ENCODE measurements around the gene LDLRAD1.

The LDLRAD1 gene

GRCh38 chr1:54053745-54054437 lies 35.9 kb upstream of the LDLRAD1 start:
- Histone ChIP-seq H3K9ac (ENCODE audit: low read depth, low read length) (peak overlapping the region; percentile 64), H3K79me2 (ENCODE audit: insufficient read depth, low read length) (peaks cover 57% of the 10 kb centered on the region), H3K27ac (ENCODE audit: low read length) (peak overlapping the region; percentile 77), H3K36me3 (ENCODE audit: insufficient read depth, low read length) (peaks cover 7% of the 10 kb centered on the region), H4K20me1 (ENCODE audit: insufficient read depth, low read length) (peaks cover 5% of the 10 kb centered on the region; the same call in 1 of the 2 replicates), H2AFZ (ENCODE audit: low read depth, low read length) (peak overlapping the region; percentile 86), H3K4me1 (ENCODE audit: insufficient read depth, low read length) (peaks cover 36% of the 10 kb centered on the region), H3K9me3 (ENCODE audit: insufficient read depth, low read length, severe bottlenecking) (no peaks in the 10 kb centered on the region), H3K4me2 (ENCODE audit: insufficient read depth, low read length) (peak overlapping the region; percentile 73), H3K4me3 (ENCODE audit: low read depth in 1 of 2, low read length in 2 of 2) (peak overlapping the region; percentile 32 to 97; a peak in 3 of 4 replicates), H3K27me3 (ENCODE audit: insufficient read depth, low read length, poor library complexity) (no peaks in the 10 kb centered on the region)
- ATAC-seq (ENCODE audit: insufficient read depth, low read depth) (peak; percentile 6; the same call in 2 of the 3 replicates), DNase-seq (no peak)
- no peak for TF ChIP-seq EZH2 (IDR thresholded peaks at IDR 0.05; ENCODE audit: borderline replicate concordance, low read depth, low read length, severe bottlenecking)
- TF ChIP-seq CTCF (IDR thresholded peaks at IDR 0.05; ENCODE audit: borderline replicate concordance, extremely low read depth, low read length, poor library complexity, severe bottlenecking) = no peak

GRCh38 chr1:54052934-54053744 lies 35.2 kb upstream of the LDLRAD1 start, which contains the start of the genes TCEANC2 and TMEM59:
Gene TCEANC2 (plus strand): TSS chr1:54053608. CDS start chr1:54054423, 815 bp downstream.
Gene TMEM59 (minus strand): TSS chr1:54053204. CDS start chr1:54053188, 16 bp downstream.
- H3K4me1 ChIP-seq (ENCODE audit: insufficient read depth, low read length) = peaks cover 36% of the 10 kb centered on the region
- H3K27ac ChIP-seq (ENCODE audit: low read length) = peak within 1 kb of the TSS; percentile 95
- no peaks in the 10 kb centered on the region for H3K9me3 ChIP-seq (ENCODE audit: insufficient read depth, low read length, severe bottlenecking)
- ATAC-seq (ENCODE audit: insufficient read depth, low read depth) (peak; percentile 93), DNase-seq (peak; percentile 99)
- peaks cover 65% of the 10 kb centered on the region for H3K79me2 ChIP-seq (ENCODE audit: insufficient read depth, low read length)
- TF ChIP-seq CTCF (IDR thresholded peaks at IDR 0.05; ENCODE audit: borderline replicate concordance, extremely low read depth, low read length, poor library complexity, severe bottlenecking) (no peak), EZH2 (IDR thresholded peaks at IDR 0.05; ENCODE audit: borderline replicate concordance, low read depth, low read length, severe bottlenecking) (no peak)
- peak within 1 kb of the TSS; percentile 74 for H3K4me2 ChIP-seq (ENCODE audit: insufficient read depth, low read length)
- H3K4me3 ChIP-seq (ENCODE audit: low read depth in 1 of 2, low read length in 2 of 2) = peak within 1 kb of the TSS; percentile 67 to 97
- peaks cover 4% of the 10 kb centered on the region for H3K36me3 ChIP-seq (ENCODE audit: insufficient read depth, low read length)
- H4K20me1 ChIP-seq (ENCODE audit: insufficient read depth, low read length) = peaks cover 7% of the 10 kb centered on the region; the same call in 1 of the 2 replicates
- H3K27me3 ChIP-seq (ENCODE audit: insufficient read depth, low read length, poor library complexity) = no peaks in the 10 kb centered on the region
- H3K9ac ChIP-seq (ENCODE audit: low read depth, low read length) = peak within 1 kb of the TSS; percentile 64
- H2AFZ ChIP-seq (ENCODE audit: low read depth, low read length) = peak within 1 kb of the TSS; percentile 97

GRCh38 chr1:54052431-54052933 lies 34.5 kb upstream of the LDLRAD1 start:
- Histone ChIP-seq H3K36me3 (ENCODE audit: insufficient read depth, low read length) (peaks cover 3% of the 10 kb centered on the region; the same call in 1 of the 2 replicates), H2AFZ (ENCODE audit: low read depth, low read length) (peak overlapping the region; percentile 97), H3K9ac (ENCODE audit: low read depth, low read length) (peak overlapping the region; percentile 64), H3K79me2 (ENCODE audit: insufficient read depth, low read length) (peaks cover 71% of the 10 kb centered on the region), H4K20me1 (ENCODE audit: insufficient read depth, low read length) (peaks cover 11% of the 10 kb centered on the region), H3K4me1 (ENCODE audit: insufficient read depth, low read length) (peaks cover 38% of the 10 kb centered on the region), H3K4me3 (ENCODE audit: low read depth in 1 of 2, low read length in 2 of 2) (peak overlapping the region; percentile 67 to 97), H3K9me3 (ENCODE audit: insufficient read depth, low read length, severe bottlenecking) (no peaks in the 10 kb centered on the region), H3K27ac (ENCODE audit: low read length) (peak overlapping the region; percentile 95), H3K27me3 (ENCODE audit: insufficient read depth, low read length, poor library complexity) (no peaks in the 10 kb centered on the region), H3K4me2 (ENCODE audit: insufficient read depth, low read length) (peak overlapping the region; percentile 74)
- DNase-seq = peak; percentile 43
- ATAC-seq (ENCODE audit: insufficient read depth, low read depth) = peak; percentile 8
- TF ChIP-seq CTCF (IDR thresholded peaks at IDR 0.05; ENCODE audit: borderline replicate concordance, extremely low read depth, low read length, poor library complexity, severe bottlenecking) (no peak), EZH2 (IDR thresholded peaks at IDR 0.05; ENCODE audit: borderline replicate concordance, low read depth, low read length, severe bottlenecking) (no peak)

Measured in DND-41 (cell line).